NB4 (cell line): Measurements from ENCODE around the gene SLC39A3.

ENCODE experiments used
- CTCF ChIP-seq: IDR thresholded peaks from one replicate; pipeline ENCODE4 v1.5.1; 2012; ENCODE audit warnings: low read depth, low read length
- POLR2A ChIP-seq: IDR thresholded peaks from 2 replicates; pipeline ENCODE4 v1.6.1; 2011; ENCODE audit warnings: mild to moderate bottlenecking; ENCODE audit not compliant: insufficient read length; ENCODE audit errors: extremely low read depth

DNA sequence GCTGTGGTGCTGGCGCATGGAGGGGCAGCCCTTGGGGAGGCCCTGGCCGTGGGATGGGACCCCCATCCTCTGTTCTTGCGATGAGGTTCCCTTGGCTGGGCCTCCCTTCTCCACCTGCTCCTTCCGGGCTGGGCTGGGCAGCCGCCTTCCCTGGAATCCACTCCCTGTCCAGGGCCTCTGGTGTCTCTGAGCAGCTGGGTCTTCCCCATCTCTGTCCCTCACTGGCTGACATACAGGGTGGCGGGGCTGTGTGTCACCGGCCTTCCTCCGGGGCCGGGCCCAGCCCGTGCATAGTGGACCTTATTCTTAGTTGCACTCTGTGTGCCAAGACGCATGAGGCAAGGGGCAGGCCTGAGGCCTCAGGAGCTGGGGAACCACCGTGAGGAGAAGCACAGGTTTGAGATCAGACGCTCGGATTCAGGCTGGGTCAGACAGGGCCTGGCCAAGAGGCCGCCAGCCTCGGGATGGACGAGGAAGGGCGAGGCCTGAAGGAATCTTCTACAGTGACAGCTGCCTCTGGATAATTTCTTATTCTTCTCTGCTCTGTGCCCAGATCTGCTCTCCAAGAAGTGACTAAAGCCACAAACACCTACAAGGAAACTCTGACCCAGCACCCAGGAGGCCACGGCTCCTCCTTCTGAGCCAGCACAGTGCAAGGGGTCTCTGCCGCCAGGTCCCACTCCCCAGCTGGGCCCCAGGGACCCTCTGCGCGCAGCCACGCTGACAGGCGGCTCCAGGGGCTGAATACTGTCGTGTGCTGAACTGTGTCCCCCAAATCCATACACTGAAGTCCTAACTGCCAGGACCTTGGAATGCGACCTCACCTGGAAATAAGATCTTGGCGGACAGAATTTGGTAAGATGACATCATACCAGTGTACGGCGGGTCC is 32.2 kb upstream of the SLC39A3 start:
- no peak for TF ChIP-seq POLR2A
- no peak for TF ChIP-seq CTCF
